ENCODE measurements around the gene PSMD11. TPM values are rescaled to one million over a fixed set of nuclear protein-coding genes. Genes with fewer than 3 reads are reported as not detected.

PSMD11 gene
- total RNA-seq, 1 experiment from 2014 or later, result 163 TPM

DNA sequence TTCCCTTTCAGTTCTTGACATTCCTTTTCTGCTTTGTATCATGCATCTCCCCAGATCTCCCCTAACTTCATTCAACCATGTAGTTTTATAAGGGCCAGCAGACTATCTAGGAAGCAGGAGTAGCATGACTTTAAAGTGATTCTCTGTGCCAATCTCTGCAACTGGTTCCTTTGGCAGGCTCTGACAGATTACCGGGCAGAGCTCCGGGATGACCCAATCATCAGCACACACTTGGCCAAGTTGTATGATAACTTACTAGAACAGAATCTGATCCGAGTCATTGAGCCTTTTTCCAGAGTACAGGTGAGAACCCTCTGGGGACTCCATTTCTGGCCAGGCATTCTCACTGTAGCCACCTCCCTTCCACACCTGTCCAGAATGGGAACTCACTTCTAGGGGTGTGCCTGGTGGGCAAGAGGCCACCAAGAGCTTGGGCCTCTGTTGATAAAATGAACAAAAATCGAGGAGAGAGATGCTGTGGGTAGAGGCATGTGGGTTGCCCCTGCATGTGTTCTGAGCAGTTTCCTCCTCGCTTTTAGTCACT is 34.8 kb downstream of the PSMD11 start:
- no peak overlapping the region for H3K4me2 ChIP-seq (ENCODE audit: low read length)
- no peaks in the 10 kb centered on the region for H3K27me3 ChIP-seq (ENCODE audit: low read length)
- H3K79me2 ChIP-seq (ENCODE audit: low read length), result no peaks in the 10 kb centered on the region
- intact Hi-C loops (cut with micrococcal nuclease), result no loop called here
- no peaks in the 10 kb centered on the region for H3F3A ChIP-seq (ENCODE audit: low read length, unreplicated experiment)
- H2AFZ ChIP-seq (ENCODE audit: low read length), result no peak overlapping the region
- no peak for ATAC-seq
- DNase-seq, result no peak
- H3K9me2 ChIP-seq (replicated peaks; ENCODE audit: low read length), result no peaks in the 10 kb centered on the region
- no peak overlapping the region for H3K4me3 ChIP-seq (ENCODE audit: low read length)
- H3K27ac ChIP-seq (ENCODE audit: low read length), result no peak overlapping the region
- H4K20me1 ChIP-seq (ENCODE audit: low read length), result no peaks in the 10 kb centered on the region
- POLR2A ChIA-PET (ENCODE audit: unreplicated experiment), result no interaction called here
- H3K9me3 ChIP-seq (ENCODE audit: low read length), result no peaks in the 10 kb centered on the region
- TF ChIP-seq EZH2phosphoT487 (IDR thresholded peaks at IDR 0.05; ENCODE audit: borderline replicate concordance, low read length), result no peak
- no peak for TF ChIP-seq CTCF (conservative IDR thresholded peaks at IDR 0.05; ENCODE audit: low read depth, low read length)
- no peak for TF ChIP-seq EZH2 (IDR thresholded peaks at IDR 0.05; ENCODE audit: low read length, unreplicated experiment)
- no peaks in the 10 kb centered on the region for H3K4me1 ChIP-seq (ENCODE audit: insufficient read depth, low read length)
- CTCF ChIA-PET, result no interaction called here
- H3K36me3 ChIP-seq (ENCODE audit: low read depth, low read length), result peaks cover 58% of the 10 kb centered on the region
- no TSS peak for BruUV-seq (replicated peaks)
- no peak overlapping the region for H3K9ac ChIP-seq (ENCODE audit: low read length)

DNA sequence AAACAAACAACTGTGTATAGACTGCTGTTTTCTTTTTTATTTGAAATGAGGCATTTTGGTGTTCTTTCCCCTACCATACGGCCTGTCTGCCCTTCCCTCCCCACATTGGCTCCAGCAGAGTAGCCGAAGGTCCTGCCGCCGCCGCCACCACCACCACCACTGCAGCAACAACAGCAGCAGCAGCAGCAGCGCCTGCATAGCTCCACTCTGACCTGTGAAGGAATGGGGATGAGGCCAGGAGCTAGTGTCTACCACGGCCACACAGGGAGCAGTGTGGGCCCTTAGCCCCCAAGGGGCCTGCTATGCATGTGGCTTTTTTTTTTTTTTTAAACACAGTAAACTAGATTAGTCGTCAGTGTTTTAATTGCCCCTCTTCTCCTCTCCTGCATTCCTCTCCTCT is 36.9 kb downstream of the PSMD11 start:
- ChIA-PET POLR2A (ENCODE audit: unreplicated experiment) (no interaction called here), CTCF (no interaction called here)
- no TSS peak for BruUV-seq (replicated peaks)

More for the DNA sequence above, 36.9 kb downstream of the PSMD11 start:
- H3F3A ChIP-seq (ENCODE audit: low read length, unreplicated experiment), result peaks cover 7% of the 10 kb centered on the region
- intact Hi-C loops (cut with micrococcal nuclease), result loop anchor here (5.0 to 10.0 kb wide), 2 partner anchors 124 to 276 kb away; no protein-coding TSS in a partner anchor
- H3K79me2 ChIP-seq (ENCODE audit: low read length), result no peaks in the 10 kb centered on the region
- no peaks in the 10 kb centered on the region for H3K9me3 ChIP-seq (ENCODE audit: low read length)
- peaks cover 4% of the 10 kb centered on the region; the same call in 1 of the 2 replicates for H3K4me1 ChIP-seq (ENCODE audit: insufficient read depth, low read length)
- H3K27ac ChIP-seq (ENCODE audit: low read length), result no peak overlapping the region
- H3K36me3 ChIP-seq (ENCODE audit: low read depth, low read length), result peaks cover 40% of the 10 kb centered on the region
- H3K4me2 ChIP-seq (ENCODE audit: low read length), result no peak overlapping the region
- H3K4me3 ChIP-seq (ENCODE audit: low read length), result no peak overlapping the region
- TF ChIP-seq EZH2 (IDR thresholded peaks at IDR 0.05; ENCODE audit: low read length, unreplicated experiment), result no peak
- no peak for TF ChIP-seq CTCF (conservative IDR thresholded peaks at IDR 0.05; ENCODE audit: low read depth, low read length)
- TF ChIP-seq EZH2phosphoT487 (IDR thresholded peaks at IDR 0.05; ENCODE audit: borderline replicate concordance, low read length), result no peak
- no peaks in the 10 kb centered on the region for H3K9me2 ChIP-seq (replicated peaks; ENCODE audit: low read length)
- H2AFZ ChIP-seq (ENCODE audit: low read length), result no peak overlapping the region
- no peaks in the 10 kb centered on the region for H4K20me1 ChIP-seq (ENCODE audit: low read length)
- H3K27me3 ChIP-seq (ENCODE audit: low read length), result no peaks in the 10 kb centered on the region
- DNase-seq (no peak), ATAC-seq (no peak)
- H3K9ac ChIP-seq (ENCODE audit: low read length), result no peak overlapping the region

All from PC-3 (cell line).